ENCODE results near the gene TMEM40. TPM values are rescaled to one million over a fixed set of nuclear protein-coding genes. Genes with fewer than 3 reads are reported as not detected.
"Not testable (repeated sequence)": the region's sequence is repeated elsewhere in the genome, so short reads cannot be mapped to it uniquely, and the experiment has no call there.

Gene TMEM40
- total RNA-seq, 1 donor from 2014 or later: 7.8 TPM

DNA sequence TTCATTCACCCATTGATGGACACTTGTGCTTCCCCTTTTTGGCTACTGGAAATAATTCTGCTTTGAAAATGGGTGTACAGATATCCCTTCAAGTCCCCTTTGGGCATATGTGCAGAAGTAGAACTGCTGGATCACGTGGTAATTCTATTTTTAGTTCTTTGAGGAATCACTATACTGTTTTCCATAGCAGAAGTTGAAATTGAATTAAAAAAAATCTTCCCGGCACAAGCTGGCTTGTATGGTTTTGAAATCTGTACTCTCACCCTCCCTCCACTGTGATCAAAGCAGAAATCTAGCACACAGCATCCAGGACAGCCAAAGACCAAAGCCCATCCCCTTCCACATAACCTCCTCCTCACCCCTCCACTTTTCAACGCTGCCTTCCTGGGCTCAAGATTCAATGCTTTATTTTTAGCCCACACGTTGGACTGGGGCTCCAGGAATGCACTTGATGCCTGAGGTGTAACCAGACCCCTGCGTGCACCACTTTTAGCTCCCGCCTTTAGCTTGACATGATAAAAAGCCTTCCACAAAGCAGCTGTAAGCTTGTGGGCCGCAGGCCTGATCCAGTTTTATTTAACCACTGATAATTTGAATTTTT is 29.9 kb downstream of the TMEM40 start:
- Mint-ChIP-seq H3K9me3 (peaks cover 13% of the 10 kb centered on the region), H3K36me3 (no peaks in the 10 kb centered on the region), H3K4me1 (peaks cover 15% of the 10 kb centered on the region), H3K27ac (peak overlapping the region; percentile 91), H3K4me3 (peak overlapping the region; percentile 1), H3K27me3 (ENCODE audit: low read depth) (no peaks in the 10 kb centered on the region)
- TF ChIP-seq, protein P1, sequence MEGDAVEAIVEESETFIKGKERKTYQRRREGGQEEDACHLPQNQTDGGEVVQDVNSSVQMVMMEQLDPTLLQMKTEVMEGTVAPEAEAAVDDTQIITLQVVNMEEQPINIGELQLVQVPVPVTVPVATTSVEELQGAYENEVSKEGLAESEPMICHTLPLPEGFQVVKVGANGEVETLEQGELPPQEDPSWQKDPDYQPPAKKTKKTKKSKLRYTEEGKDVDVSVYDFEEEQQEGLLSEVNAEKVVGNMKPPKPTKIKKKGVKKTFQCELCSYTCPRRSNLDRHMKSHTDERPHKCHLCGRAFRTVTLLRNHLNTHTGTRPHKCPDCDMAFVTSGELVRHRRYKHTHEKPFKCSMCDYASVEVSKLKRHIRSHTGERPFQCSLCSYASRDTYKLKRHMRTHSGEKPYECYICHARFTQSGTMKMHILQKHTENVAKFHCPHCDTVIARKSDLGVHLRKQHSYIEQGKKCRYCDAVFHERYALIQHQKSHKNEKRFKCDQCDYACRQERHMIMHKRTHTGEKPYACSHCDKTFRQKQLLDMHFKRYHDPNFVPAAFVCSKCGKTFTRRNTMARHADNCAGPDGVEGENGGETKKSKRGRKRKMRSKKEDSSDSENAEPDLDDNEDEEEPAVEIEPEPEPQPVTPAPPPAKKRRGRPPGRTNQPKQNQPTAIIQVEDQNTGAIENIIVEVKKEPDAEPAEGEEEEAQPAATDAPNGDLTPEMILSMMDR (IDR thresholded peaks at IDR 0.05; ENCODE audit: unreplicated experiment): no peak
- peak; percentile 37 to 56 for DNase-seq (ENCODE audit: low spot score in 2 of 2, unreplicated experiment in 2 of 2)

- Mint-ChIP-seq H3K27ac (no peak overlapping the region), H3K4me1 (peaks cover 15% of the 10 kb centered on the region), H3K9me3 (peaks cover 13% of the 10 kb centered on the region), H3K27me3 (ENCODE audit: low read depth) (no peaks in the 10 kb centered on the region), H3K4me3 (no peak overlapping the region), H3K36me3 (no peaks in the 10 kb centered on the region)
- TF ChIP-seq, protein P1 (IDR thresholded peaks at IDR 0.05; ENCODE audit: unreplicated experiment): no peak
- no peak for DNase-seq (ENCODE audit: low spot score in 2 of 2, unreplicated experiment in 2 of 2)
Measured at GRCh38 chr3:12727937-12728336, 31.1 kb downstream of the TMEM40 start.

DNA sequence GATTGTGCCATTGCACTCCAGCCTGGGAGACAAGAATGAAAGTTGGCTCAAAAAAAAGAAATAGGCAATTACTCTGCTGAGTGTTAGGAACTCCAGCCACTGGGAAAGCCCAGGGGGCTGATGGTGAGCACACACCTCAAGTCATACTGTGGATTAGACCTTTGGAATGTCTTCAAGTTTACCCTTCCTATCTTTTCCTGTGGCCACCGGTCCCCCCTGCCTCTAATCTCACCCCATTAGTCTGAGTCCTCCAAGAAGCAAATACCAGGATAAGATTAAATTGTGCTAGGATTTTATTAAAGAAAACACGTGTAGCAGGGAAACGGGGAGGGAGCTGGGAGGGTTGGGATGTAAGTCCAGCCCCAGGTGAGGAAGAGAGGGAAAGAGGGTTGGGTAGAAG is 31.6 kb downstream of the TMEM40 start:
- H3K9me3 Mint-ChIP-seq: peaks cover 10% of the 10 kb centered on the region
- H3K4me1 Mint-ChIP-seq: peaks cover 15% of the 10 kb centered on the region
- peak overlapping the region; percentile 21 for H3K27ac Mint-ChIP-seq
- H3K27me3 Mint-ChIP-seq (ENCODE audit: low read depth): no peaks in the 10 kb centered on the region
- H3K4me3 Mint-ChIP-seq: no peak overlapping the region
- no peak for DNase-seq (ENCODE audit: low spot score in 2 of 2, unreplicated experiment in 2 of 2)
- no peaks in the 10 kb centered on the region for H3K36me3 Mint-ChIP-seq
- TF ChIP-seq, protein P1 (IDR thresholded peaks at IDR 0.05; ENCODE audit: unreplicated experiment): no peak

- H3K9me3 Mint-ChIP-seq: peaks cover 6% of the 10 kb centered on the region
- no peaks in the 10 kb centered on the region for H3K36me3 Mint-ChIP-seq
- TF ChIP-seq, protein P1 (IDR thresholded peaks at IDR 0.05; ENCODE audit: unreplicated experiment): no peak
- H3K27ac Mint-ChIP-seq: no peak overlapping the region
- H3K4me3 Mint-ChIP-seq: no peak overlapping the region
- DNase-seq (ENCODE audit: low spot score in 2 of 2, unreplicated experiment in 2 of 2): no peak
- H3K27me3 Mint-ChIP-seq (ENCODE audit: low read depth): no peaks in the 10 kb centered on the region
- H3K4me1 Mint-ChIP-seq: peaks cover 15% of the 10 kb centered on the region
Measured at GRCh38 chr3:12725436-12725835, 33.6 kb downstream of the TMEM40 start.

DNA sequence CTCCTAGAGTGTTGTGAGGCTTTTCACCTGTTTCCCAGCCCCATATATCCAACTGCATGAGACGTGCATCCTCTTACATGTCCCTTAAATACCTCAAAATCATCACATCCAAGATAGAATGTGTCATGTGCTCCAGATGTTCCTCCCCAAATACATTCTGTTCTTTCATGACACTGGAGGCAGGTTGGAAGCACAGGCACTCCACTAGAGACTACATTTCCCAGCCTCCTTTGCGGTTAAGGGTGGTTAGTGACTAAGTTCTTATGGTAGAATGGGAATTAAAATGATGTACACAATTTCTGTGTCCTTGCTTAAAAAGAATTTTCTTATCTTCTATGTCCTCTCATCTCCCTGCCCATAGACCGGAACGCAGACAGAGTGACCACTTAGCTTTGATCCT is 34.3 kb downstream of the TMEM40 start:
- Mint-ChIP-seq H3K4me3 (no peak overlapping the region), H3K9me3 (peaks cover 6% of the 10 kb centered on the region), H3K27ac (no peak overlapping the region), H3K27me3 (ENCODE audit: low read depth) (no peaks in the 10 kb centered on the region), H3K36me3 (no peaks in the 10 kb centered on the region), H3K4me1 (peaks cover 18% of the 10 kb centered on the region)
- no peak for DNase-seq (ENCODE audit: low spot score in 2 of 2, unreplicated experiment in 2 of 2)
- TF ChIP-seq, protein P1 (IDR thresholded peaks at IDR 0.05; ENCODE audit: unreplicated experiment): no peak

- not testable (repeated sequence) for H3K4me3 Mint-ChIP-seq, H3K27ac Mint-ChIP-seq
Measured at GRCh38 chr3:12723362-12723761, 35.7 kb downstream of the TMEM40 start.

More at GRCh38 chr3:12723362-12723761, 35.7 kb downstream of the TMEM40 start:
- not testable (repeated sequence) for H3K9me3 Mint-ChIP-seq; H3K36me3 Mint-ChIP-seq; H3K27me3 Mint-ChIP-seq (ENCODE audit: low read depth); DNase-seq (ENCODE audit: low spot score in 2 of 2, unreplicated experiment in 2 of 2)
- H3K4me1 Mint-ChIP-seq: peaks cover 10% of the 10 kb centered on the region

Data from mesothelial cell of epicardium (in vitro differentiated cells).